GF-D8 (cell line): ENCODE data around the gene ARHGEF39.
"Not testable (repeated sequence)": the region's sequence is repeated elsewhere in the genome, so short reads cannot be mapped to it uniquely, and the experiment has no call there.

Source experiments
- DNase-seq: peaks from one replicate; lab custom pipeline; 2025; lab: John Stamatoyannopoulos, UW

The ARHGEF39 gene

DNA sequence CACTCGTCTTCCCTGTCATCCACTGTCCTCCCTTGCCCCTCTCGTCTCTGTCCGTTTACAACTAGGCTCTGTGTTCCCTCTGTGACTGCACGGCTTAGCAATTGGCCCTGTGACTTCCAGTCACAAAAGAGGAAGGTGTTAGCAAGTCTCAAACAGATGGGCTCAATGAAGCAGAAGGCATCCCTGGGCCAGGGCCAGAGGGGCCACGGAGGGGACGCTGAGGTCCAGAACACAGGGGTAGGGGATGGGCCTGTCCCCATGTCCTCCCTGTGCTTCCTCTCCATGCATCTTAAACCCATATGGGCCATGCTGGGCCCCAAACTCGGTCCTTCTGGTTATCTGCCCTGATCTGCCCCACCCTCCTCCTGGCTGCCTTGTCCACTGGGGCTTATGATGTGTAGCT, 46.7 kb downstream of the ARHGEF39 start, which contains the start of gene CD72:
Gene CD72 (minus strand): TSS at position 89 of the 403 bp plus-strand sequence. CDS start 110 bp downstream, outside the sequence.
- DNase-seq: peak; percentile 72

DNA sequence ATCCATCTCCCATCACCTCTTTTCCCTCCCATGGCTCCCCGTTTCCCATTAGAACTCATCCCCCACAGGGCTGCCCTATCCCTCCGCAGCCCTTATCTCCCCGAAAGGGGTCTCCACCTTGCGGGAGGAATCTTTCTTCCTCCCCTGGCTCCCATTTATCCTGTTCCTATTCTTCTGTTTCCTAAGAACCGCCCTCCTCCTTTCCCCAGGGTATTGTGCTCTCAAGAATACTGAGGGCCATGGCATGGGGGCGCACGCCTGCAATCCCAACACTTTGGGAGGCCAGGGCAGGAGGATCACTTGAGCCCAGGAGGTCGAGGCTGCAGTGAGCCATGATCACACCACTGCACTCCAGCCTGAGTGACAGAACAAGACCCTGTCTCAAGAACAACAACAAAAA, 47.4 kb downstream of the ARHGEF39 start:
- no peak for DNase-seq

DNA sequence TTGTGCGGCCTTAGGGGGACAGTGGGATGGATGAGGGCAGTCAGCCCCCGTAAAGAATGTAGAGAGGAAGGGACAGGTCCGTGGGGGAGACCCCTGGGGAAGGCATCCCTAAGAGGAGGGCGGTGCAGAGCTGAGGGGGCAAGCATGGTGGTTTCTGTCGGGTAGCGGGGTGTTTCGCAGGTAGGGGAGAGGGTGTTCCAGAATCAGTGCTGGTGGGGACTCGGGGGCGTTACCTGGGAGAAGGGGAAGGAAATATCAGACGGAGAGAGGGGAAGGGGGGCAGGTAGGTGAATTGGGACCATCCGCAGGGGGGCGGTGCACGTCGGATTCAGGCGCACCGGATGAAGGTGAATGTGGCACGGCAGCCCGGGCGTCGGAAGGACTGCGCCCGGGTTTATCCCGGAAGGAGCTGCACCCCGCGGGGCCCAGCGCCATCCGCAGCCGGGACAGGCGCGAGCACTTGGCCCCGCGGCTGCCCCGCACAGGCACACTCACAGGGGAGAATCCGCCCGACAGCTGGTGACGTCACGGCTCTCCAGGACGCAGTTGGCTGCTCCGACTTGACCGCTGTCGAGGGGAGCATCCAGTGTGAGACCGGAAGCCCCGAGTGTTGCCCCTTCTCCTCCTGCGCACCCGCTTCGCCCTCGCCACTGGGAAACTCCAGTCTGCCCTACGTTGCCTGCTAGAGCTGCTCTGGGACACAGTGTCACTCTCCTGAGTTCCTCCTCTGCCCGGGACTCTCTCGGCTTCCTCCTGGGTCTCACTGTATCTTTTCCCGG, 48.1 kb downstream of the ARHGEF39 start:
- DNase-seq: no peak

- no peak for DNase-seq
Measured at GRCh38 chr9:35615981-35616680, 48.9 kb downstream of the ARHGEF39 start.

- DNase-seq: no peak
Measured at GRCh38 chr9:35612843-35613242, 52.2 kb downstream of the ARHGEF39 start.

GRCh38 chr9:35612066-35612465, 52.9 kb downstream of the ARHGEF39 start:
- DNase-seq: not testable (repeated sequence)

- DNase-seq: no peak
Measured at GRCh38 chr9:35611230-35611797, 53.7 kb downstream of the ARHGEF39 start.

- no peak for DNase-seq
Measured at GRCh38 chr9:35609820-35610163, 55.2 kb downstream of the ARHGEF39 start.
